ENCODE measurements around the gene HS3ST3A1. TPM values are rescaled to one million over a fixed set of nuclear protein-coding genes. Genes with fewer than 3 reads are reported as not detected.

The HS3ST3A1 gene
- total RNA-seq, 1 donor from 2014 or later = 0.41 TPM

GRCh38 chr17:13599168-13599577, 2.6 kb downstream of the HS3ST3A1 start:
- FAIRE-seq (no peak), DNase-seq (ENCODE audit: low spot score in 2 of 2) (no peak)

DNA sequence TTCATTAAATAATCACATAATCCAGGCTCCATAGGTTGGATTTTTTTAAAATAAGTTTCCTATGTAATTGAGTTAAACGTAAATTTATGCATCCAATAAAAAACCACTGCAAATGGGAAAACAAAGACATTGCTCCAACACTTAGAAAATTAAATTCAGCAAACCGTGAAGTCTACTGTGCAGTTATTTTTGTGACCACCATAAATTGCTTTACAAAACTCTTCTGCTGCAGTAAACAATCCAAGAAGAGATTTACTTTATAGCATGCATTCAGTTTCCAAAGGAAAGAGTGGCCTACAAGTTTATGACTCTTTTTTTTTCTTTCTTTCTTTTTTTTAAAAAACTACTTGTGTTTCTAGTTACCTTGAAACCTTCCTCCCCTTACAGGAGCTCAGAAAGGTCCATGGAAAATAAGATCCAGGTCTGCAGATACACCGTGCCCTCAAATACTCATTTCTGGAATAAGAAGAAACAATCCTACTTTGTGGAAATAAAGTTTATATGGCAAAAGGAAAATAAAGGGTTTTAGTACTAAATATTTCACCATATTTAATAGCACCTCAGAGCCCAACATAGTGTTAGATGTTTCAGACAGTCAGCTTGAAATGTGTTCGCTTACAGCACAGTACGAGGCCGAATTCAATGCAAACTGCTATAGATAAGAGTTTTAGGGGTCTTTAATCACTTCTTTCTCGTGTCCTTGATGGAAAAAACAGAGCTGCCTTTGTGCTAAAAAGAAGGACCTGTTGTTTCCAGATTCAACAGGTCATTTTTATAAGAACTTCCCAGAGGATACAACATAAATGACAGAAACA, 3.2 kb downstream of the HS3ST3A1 start:
- DNase-seq (ENCODE audit: low spot score in 2 of 2) (no peak), FAIRE-seq (no peak)

DNA sequence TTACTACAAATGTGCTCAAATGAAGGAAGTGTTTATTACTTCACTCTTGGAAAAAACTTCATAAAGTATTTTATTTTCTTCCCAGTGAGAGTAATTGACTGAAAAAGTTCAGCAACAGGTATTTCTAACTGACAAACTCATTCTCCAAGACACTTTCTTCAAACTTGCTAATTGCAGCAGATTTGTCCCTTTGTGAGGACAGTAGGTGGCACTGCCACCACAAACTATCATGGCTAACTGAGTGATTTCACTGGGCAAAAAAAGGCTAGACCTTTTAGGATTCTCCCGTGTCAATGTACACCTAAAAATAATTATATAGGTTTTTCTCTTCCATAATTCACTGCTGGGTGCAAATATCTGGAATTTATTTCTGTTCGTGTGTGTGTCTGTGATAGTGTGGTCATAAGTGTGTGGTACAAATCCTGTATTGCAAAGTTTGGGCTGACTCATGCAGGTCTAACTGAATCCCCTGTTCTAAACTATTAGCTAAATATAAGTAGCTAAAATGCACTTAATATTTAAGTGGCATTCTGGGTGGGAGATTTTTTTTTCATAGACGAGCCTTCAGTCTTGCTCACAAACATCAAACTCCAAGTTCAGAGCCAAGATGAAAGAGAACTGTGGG, 3.9 kb downstream of the HS3ST3A1 start:
- peak; percentile 3 for FAIRE-seq
- peak; percentile 46 to 50 for DNase-seq (ENCODE audit: low spot score in 2 of 2)

- no peak for FAIRE-seq
Observed at GRCh38 chr17:13596241-13596923, 5.3 kb downstream of the HS3ST3A1 start.

DNA sequence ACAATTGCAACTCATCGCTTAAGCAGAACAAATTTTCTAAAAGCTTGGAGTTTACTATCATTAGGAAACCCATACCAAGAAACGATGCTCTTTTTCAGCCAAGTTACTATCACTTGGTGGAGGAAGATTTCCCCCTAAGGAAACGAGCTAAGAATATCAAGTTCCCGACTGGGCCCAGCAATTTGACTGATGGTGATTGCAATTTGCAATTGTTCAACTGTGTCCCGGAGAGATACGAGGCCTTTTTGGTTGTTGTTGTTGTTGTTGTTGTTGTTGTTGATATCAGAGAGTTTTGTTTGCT, 6.2 kb downstream of the HS3ST3A1 start:
- FAIRE-seq = no peak

More at GRCh38 chr17:13596241-13596923, 5.3 kb downstream of the HS3ST3A1 start:
- DNase-seq (ENCODE audit: low spot score in 2 of 2) = no peak

DNA sequence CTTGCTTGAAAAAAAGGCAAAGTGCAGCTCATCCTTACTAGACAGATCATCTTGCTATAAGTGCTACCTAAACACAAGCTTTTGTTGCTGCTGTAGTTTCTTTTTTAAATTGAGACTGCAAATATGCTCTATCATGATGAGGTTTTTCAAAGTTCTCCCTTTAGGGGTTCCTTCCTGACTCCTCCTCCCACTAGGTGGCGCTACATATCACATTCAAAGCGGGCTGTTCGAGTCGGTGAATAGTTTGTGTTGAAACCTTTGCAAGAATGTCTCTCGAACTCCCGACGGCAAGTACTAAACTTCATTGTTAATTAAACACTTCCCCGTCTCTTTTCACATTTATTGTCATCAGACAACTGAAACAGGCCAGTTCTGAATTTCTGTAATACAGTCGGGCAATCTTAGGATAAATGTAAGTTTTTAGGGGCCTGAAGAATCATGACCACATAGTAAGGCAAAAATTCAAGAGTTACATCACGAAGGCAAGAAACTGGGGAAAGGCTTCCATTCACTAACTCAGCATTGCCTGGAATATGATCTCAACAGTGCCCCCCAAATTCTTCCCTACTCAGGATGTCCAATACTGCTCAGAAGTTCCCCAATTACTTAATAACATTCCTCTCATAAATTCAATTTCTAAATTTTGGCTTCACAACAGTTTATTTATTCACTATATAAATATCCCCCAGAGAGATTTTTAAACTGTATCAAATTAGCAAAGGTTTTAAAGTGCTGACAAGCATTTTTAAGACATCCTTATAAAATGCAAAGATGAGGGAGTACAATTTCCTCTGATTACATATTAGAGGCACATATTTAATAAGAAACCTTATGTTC, 6.7 kb downstream of the HS3ST3A1 start:
- FAIRE-seq = peak; percentile 72
- DNase-seq (ENCODE audit: low spot score in 2 of 2) = peak; percentile 34 to 40

More for the DNA sequence above, 6.2 kb downstream of the HS3ST3A1 start:
- no peak for DNase-seq (ENCODE audit: low spot score in 2 of 2)

- FAIRE-seq = no peak
- DNase-seq (ENCODE audit: low spot score in 2 of 2) = no peak
Observed at GRCh38 chr17:13594310-13594709, 7.4 kb downstream of the HS3ST3A1 start.

GRCh38 chr17:13593757-13594156, 8.0 kb downstream of the HS3ST3A1 start:
- FAIRE-seq (no peak), DNase-seq (ENCODE audit: low spot score in 2 of 2) (no peak)

DNA sequence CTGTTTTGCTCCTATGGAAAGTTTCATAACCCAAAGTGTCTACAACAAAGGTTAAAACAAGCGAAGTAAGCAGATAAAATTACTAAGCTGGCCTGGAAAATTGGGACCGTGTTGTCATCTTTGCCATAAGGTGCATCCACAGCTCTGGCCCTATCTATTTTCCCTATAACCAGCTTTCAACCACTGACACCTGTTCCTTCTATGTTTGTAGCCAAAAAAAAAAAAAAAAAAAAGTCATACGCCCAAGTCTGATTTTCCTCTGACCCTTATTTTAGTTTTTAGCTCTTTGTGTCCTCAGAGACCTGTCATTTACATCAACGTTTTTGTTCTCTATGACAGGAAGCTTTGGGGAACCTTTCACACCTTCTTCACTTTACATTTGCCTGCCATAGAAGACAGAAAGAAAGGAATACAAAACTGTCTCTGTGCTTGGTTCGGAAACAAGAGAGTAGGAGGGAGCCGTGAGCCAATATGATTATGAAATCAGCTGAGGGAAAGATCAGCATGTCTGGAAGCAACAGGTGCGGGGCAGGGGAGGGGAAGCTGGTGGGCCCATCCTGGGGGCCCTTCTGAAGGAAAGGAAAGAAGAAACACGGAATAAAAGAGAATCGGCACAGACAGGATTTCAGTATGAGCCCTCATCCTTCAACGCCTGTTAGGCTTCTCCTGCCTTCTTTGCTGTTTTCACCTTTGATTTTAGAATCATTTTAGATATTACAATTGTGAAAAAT, 8.5 kb downstream of the HS3ST3A1 start:
- FAIRE-seq (no peak), DNase-seq (ENCODE audit: low spot score in 2 of 2) (no peak)

- FAIRE-seq = no peak
- DNase-seq (ENCODE audit: low spot score in 2 of 2) = no peak
Observed at GRCh38 chr17:13592427-13592826, 9.3 kb downstream of the HS3ST3A1 start.

DNA sequence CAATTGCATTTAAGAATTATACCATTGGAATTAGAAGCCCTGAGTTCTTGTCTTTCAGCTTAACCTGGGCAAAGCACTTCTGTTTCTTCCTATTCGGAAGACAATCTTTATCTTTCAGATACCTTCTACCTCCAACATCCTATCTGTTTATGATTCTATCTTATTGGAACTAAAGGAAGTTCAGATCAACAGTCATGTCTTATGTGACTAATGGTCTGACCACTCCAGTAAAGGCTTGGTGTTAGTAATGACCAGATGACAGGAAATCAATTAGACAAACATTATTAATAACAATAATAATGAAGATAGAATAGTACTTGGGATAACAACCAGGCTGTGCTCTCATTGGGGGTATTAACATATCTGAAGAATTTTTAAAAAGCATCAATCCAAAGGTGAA, 11.3 kb downstream of the HS3ST3A1 start:
- DNase-seq (ENCODE audit: low spot score in 2 of 2) (no peak), FAIRE-seq (no peak)

- DNase-seq (ENCODE audit: low spot score in 2 of 2) (no peak), FAIRE-seq (no peak)
Observed at GRCh38 chr17:13589658-13590057, 12.1 kb downstream of the HS3ST3A1 start.

- no peak for FAIRE-seq
- DNase-seq (ENCODE audit: low spot score in 2 of 2) = no peak
Observed at GRCh38 chr17:13587487-13588338, 14.0 kb downstream of the HS3ST3A1 start.

GRCh38 chr17:13584701-13585080, 17.0 kb downstream of the HS3ST3A1 start:
- DNase-seq (ENCODE audit: low spot score in 2 of 2) = no peak
- FAIRE-seq = no peak

GRCh38 chr17:13583996-13584700, 17.6 kb downstream of the HS3ST3A1 start:
- DNase-seq (ENCODE audit: low spot score in 2 of 2) = no peak
- FAIRE-seq = no peak

- FAIRE-seq (no peak), DNase-seq (ENCODE audit: low spot score in 2 of 2) (no peak)
Observed at GRCh38 chr17:13582776-13583547, 18.8 kb downstream of the HS3ST3A1 start.

DNA sequence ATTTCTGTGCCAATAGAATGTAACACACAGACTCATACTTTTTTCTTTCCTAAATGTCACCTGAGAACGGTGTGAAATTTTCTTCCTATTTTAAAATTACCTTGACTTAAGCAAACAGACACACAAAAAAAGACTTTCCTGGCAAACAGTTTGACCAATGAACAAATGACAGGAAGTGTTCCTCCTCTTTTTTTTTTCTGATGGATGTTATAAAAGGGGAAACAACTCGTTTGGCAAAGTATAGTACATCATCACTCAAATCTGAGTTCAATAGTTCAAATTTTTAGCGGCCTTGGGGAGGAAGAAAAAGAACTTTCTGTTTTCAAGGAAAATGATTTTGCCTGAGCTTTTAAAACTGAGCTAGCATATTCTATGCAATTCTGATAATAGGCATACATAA, 19.8 kb downstream of the HS3ST3A1 start:
- DNase-seq (ENCODE audit: low spot score in 2 of 2) (no peak), FAIRE-seq (no peak)

- FAIRE-seq (no peak), DNase-seq (ENCODE audit: low spot score in 2 of 2) (no peak)
Observed at GRCh38 chr17:13580790-13581189, 20.9 kb downstream of the HS3ST3A1 start.
